MCF 10A (cell line): Measurements from ENCODE around the gene CSTPP1. TPM values are rescaled to one million over a fixed set of nuclear protein-coding genes. Genes with fewer than 3 reads are reported as not detected.

Source experiments
- BruUV-seq: library from RNA; stranded (reverse); fragments of 400-500 nt; replicated peaks from 2 replicates; lab custom pipeline; 2021; lab: Mats Ljungman, UMichigan
- CTCF ChIA-PET: fragments of 300-600 bp; sonication (Branson Sonifier 250); formaldehyde crosslinking; extraction: SDS; loops from one replicate; lab custom pipeline; 2021; ENCODE audit warnings: antibody characterized with exemption, inconsistent platforms; lab: Yijun Ruan, JAX
- POLR2A ChIA-PET: fragments of 300-600, 350-650 bp; sonication (Branson Sonifier 250); formaldehyde crosslinking; extraction: SDS; loops from one replicate; lab custom pipeline; 2020; ENCODE audit warnings: antibody characterized with exemption, inconsistent platforms; lab: Yijun Ruan, JAX
- DNase-seq: peaks from one replicate; pipeline ENCODE4 v3.0.0-alpha.2; 2018; ENCODE audit not compliant: unreplicated experiment
- H3K27ac Mint-ChIP-seq: one replicate; pipeline ENCODE4 v1.8.0; 2022; ENCODE audit warnings: mild to moderate bottlenecking, low read depth, mixed read lengths; ENCODE audit not compliant: unreplicated experiment
- H3K27me3 Mint-ChIP-seq: one replicate; pipeline ENCODE4 v1.8.0; 2022; ENCODE audit warnings: mixed read lengths; ENCODE audit not compliant: insufficient read depth, unreplicated experiment
- H3K36me3 Mint-ChIP-seq: one replicate; pipeline ENCODE4 v1.8.0; 2022; ENCODE audit warnings: mild to moderate bottlenecking, moderate library complexity, mixed read lengths; ENCODE audit not compliant: insufficient read depth, unreplicated experiment
- H3K4me1 Mint-ChIP-seq: one replicate; pipeline ENCODE4 v1.8.0; 2022; ENCODE audit warnings: mixed read lengths; ENCODE audit not compliant: insufficient read depth, unreplicated experiment
- H3K4me3 Mint-ChIP-seq: one replicate; pipeline ENCODE4 v1.8.0; 2022; ENCODE audit warnings: mild to moderate bottlenecking, moderate library complexity, mixed read lengths; ENCODE audit not compliant: unreplicated experiment
- H3K9me3 Mint-ChIP-seq: one replicate; pipeline ENCODE4 v1.8.0; 2022; ENCODE audit warnings: mixed read lengths; ENCODE audit not compliant: unreplicated experiment
- CTCF ChIP-seq: fragments of 200-600 bp; IDR thresholded peaks from one replicate; pipeline ENCODE4 v1.8.0; 2022; ENCODE audit warnings: antibody characterized with exemption, mild to moderate bottlenecking; ENCODE audit not compliant: unreplicated experiment
- intact Hi-C: fragments of 100-400 bp; cut with micrococcal nuclease; formaldehyde crosslinking; loops from 2 replicates; pipeline ENCODE4 v1.14.1; 2022
- total RNA-seq: library from RNA; stranded (reverse); gene quantifications from 2 replicates; pipeline ENCODE4 v1.2.3, GENCODE V29; 2022

CSTPP1 gene
- total RNA-seq, 1 experiment from 2014 or later, result 19.2 TPM

- H3K4me3 Mint-ChIP-seq, result no peak overlapping the region
- peaks cover 12% of the 10 kb centered on the region for H3K4me1 Mint-ChIP-seq
- ChIA-PET CTCF (interaction anchor here (0.6 kb wide), 2 partner anchors 14 to 887 kb away, joined by 3 read pairs; no protein-coding TSS in a partner anchor), POLR2A (no interaction called here)
- no peak for DNase-seq
- TF ChIP-seq CTCF, result no peak
- no peak overlapping the region for H3K27ac Mint-ChIP-seq
- intact Hi-C loops, result no loop called here
- no peaks in the 10 kb centered on the region for H3K9me3 Mint-ChIP-seq
- no peaks in the 10 kb centered on the region for H3K36me3 Mint-ChIP-seq
- peaks cover 7% of the 10 kb centered on the region for H3K27me3 Mint-ChIP-seq
- no TSS peak for BruUV-seq
These were observed 33.9 kb upstream of the CSTPP1 start for GRCh38 chr11:46902694-46903093.

GRCh38 chr11:46903846-46904245 is 32.7 kb upstream of the CSTPP1 start:
- CTCF ChIA-PET, result interaction anchor here (0.5 to 1.4 kb wide), 3 partner anchors 9 to 249 kb away, joined by 4 to 6 read pairs (median 5); no protein-coding TSS in a partner anchor
- intact Hi-C loops, result no loop called here
- peaks cover 7% of the 10 kb centered on the region for H3K27me3 Mint-ChIP-seq
- H3K9me3 Mint-ChIP-seq, result no peaks in the 10 kb centered on the region
- H3K4me3 Mint-ChIP-seq, result no peak overlapping the region
- BruUV-seq, result no TSS peak
- H3K36me3 Mint-ChIP-seq, result no peaks in the 10 kb centered on the region
- TF ChIP-seq CTCF, result no peak
- DNase-seq, result no peak
- peaks cover 12% of the 10 kb centered on the region for H3K4me1 Mint-ChIP-seq
- H3K27ac Mint-ChIP-seq, result no peak overlapping the region
- POLR2A ChIA-PET, result no interaction called here

GRCh38 chr11:46905806-46906205 is 30.8 kb upstream of the CSTPP1 start:
- Mint-ChIP-seq H3K4me1 (peaks cover 4% of the 10 kb centered on the region), H3K27me3 (peaks cover 7% of the 10 kb centered on the region), H3K4me3 (no peak overlapping the region), H3K27ac (no peak overlapping the region), H3K9me3 (no peaks in the 10 kb centered on the region), H3K36me3 (no peaks in the 10 kb centered on the region)
- ChIA-PET POLR2A (no interaction called here), CTCF (interaction anchor here (0.6 to 1.7 kb wide), 4 partner anchors 14 to 441 kb away, joined by 3 to 10 read pairs (median 4); no protein-coding TSS in a partner anchor)
- BruUV-seq, result no TSS peak
- intact Hi-C loops, result no loop called here
- no peak for TF ChIP-seq CTCF
- DNase-seq, result no peak

GRCh38 chr11:46906609-46907041 is 29.9 kb upstream of the CSTPP1 start:
- peaks cover 7% of the 10 kb centered on the region for H3K27me3 Mint-ChIP-seq
- DNase-seq, result no peak
- no peak overlapping the region for H3K4me3 Mint-ChIP-seq
- intact Hi-C loops, result no loop called here
- CTCF ChIA-PET, result interaction anchor here (0.9 to 1.7 kb wide), 2 partner anchors 15 to 247 kb away, joined by 5 to 10 read pairs; no protein-coding TSS in a partner anchor
- H3K27ac Mint-ChIP-seq, result no peak overlapping the region
- no peak for TF ChIP-seq CTCF
- POLR2A ChIA-PET, result interaction anchor here (0.7 kb wide), 1 partner anchor 9 kb away, joined by 3 read pairs; no protein-coding TSS in a partner anchor
- no peaks in the 10 kb centered on the region for H3K36me3 Mint-ChIP-seq
- no peaks in the 10 kb centered on the region for H3K9me3 Mint-ChIP-seq
- H3K4me1 Mint-ChIP-seq, result no peaks in the 10 kb centered on the region
- no TSS peak for BruUV-seq
